Measurements from ENCODE around the gene ZNF678. TPM values are rescaled to one million over a fixed set of nuclear protein-coding genes. Genes with fewer than 3 reads are reported as not detected.
"Not testable (repeated sequence)": the region's sequence is repeated elsewhere in the genome, so short reads cannot be mapped to it uniquely, and the experiment has no call there.

ZNF678 gene
- total and polyA plus RNA-seq, 2 donors (not counting 1 experiment from before 2014, with no cell fraction given) = 5.5 to 16.0 TPM

DNA sequence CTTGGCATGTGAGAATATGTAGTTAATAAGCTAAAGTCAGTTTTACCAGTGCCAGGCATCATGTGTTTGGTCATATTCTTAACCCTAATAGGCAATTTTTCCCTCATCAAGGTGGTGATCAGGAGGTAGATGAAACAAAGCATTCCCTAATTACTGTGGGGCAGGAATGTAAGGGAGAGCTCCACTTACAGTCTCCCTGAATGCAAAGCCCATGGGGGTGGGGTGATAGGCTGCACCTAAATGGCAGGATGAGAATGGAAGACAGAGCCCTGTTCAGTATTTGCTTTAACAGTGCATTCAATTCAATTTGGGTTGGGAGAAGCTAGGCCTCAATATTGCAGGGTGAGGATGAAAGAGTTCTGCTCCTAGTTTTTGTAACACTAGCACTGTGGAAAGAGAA lies 23.4 kb downstream of the ZNF678 start:
- ChIA-PET POLR2A (no interaction called here), CTCF (no interaction called here)
- no peak overlapping the region for H3K9ac ChIP-seq (ENCODE audit: low read length)
- peaks cover 8 to 26% (median 25%) of the 10 kb centered on the region in 3 donors for H3K9me3 ChIP-seq (ENCODE audit: control extremely low read depth in 1 of 3, control insufficient read depth in 2 of 3, insufficient read depth in 1 of 3, low read length in 2 of 3)
- no peaks in the 10 kb centered on the region for H3K27me3 Mint-ChIP-seq
- intact Hi-C loops (cut with micrococcal nuclease) = no loop called here
- H2AFZ ChIP-seq (ENCODE audit: insufficient read depth, low read depth, low read length, poor library complexity, severe bottlenecking) = no peak overlapping the region
- TF ChIP-seq CTCF (IDR thresholded peaks at IDR 0.05) = no peak
- no peak for TF ChIP-seq EZH2 (IDR thresholded peaks at IDR 0.05; ENCODE audit: borderline replicate concordance, insufficient read depth, low read depth, low read length, poor library complexity, severe bottlenecking)
- H3K9me3 Mint-ChIP-seq (ENCODE audit: insufficient read depth) = peaks cover 34% of the 10 kb centered on the region
- H3K4me2 ChIP-seq (replicated peaks; ENCODE audit: low read depth, low read length, poor library complexity, severe bottlenecking) = no peak overlapping the region
- H3K4me1 ChIP-seq (ENCODE audit: control insufficient read depth in 2 of 2, insufficient read depth in 2 of 2, low read length in 2 of 2) = no peaks in the 10 kb centered on the region
- no peak overlapping the region for H3K4me3 Mint-ChIP-seq
- peaks cover 54% of the 10 kb centered on the region for H3K79me2 ChIP-seq (ENCODE audit: control insufficient read depth, insufficient read depth, low read length)
- no peak overlapping the region for H3K4me3 ChIP-seq (ENCODE audit: control extremely low read depth in 1 of 5, extremely low read depth in 1 of 5, insufficient read depth in 1 of 5, low read depth in 2 of 5, low read length in 4 of 5)
- DNase-seq (no peak), ATAC-seq (ENCODE audit: low read depth) (no peak)
- no peaks in the 10 kb centered on the region for H4K20me1 ChIP-seq (ENCODE audit: control insufficient read depth, insufficient read depth, low read length, poor library complexity, severe bottlenecking)
- H3K27ac ChIP-seq (ENCODE audit: low read length in 2 of 2) = no peak overlapping the region
- no peaks in the 10 kb centered on the region for H3K27me3 ChIP-seq (replicated peaks in 1 of 4; ENCODE audit: control extremely low read depth in 1 of 4, control insufficient read depth in 3 of 4, insufficient read depth in 4 of 4, low read length in 3 of 4)
- no peaks in the 10 kb centered on the region for H3K4me1 Mint-ChIP-seq
- no peak overlapping the region for H3K27ac Mint-ChIP-seq
- H3K36me3 ChIP-seq (replicated peaks in 1 of 2; ENCODE audit: control extremely low read depth in 1 of 2, control insufficient read depth in 1 of 2, extremely low read depth in 1 of 2, insufficient read depth in 2 of 2, low read length in 1 of 2) = peaks cover 4 to 8% of the 10 kb centered on the region in 2 experiments

DNA sequence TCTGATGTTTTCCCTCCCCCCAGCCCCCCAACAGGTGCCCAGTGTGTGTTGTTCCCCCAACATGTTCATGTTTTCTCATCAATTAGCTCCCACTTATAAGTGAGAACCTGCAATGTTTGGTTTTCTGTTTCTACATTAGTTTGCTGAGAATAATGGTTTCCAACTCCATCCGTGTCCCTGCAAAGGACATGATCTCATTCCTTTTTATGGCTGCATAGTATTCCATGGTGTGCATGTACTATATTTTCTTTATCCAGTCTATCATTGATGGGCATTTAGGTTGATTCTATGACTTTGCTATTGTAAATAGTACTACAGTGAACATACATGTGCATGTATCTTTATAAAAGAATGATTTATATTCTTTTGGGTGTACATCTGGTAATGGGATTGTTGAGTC lies 24.6 kb downstream of the ZNF678 start:
- Histone ChIP-seq H3K9ac (ENCODE audit: low read length) (no peak overlapping the region), H3K27ac (ENCODE audit: low read length in 2 of 2) (no peak overlapping the region), H3K9me3 (ENCODE audit: control extremely low read depth in 1 of 3, control insufficient read depth in 2 of 3, insufficient read depth in 1 of 3, low read length in 2 of 3) (peaks cover 8 to 36% (median 25%) of the 10 kb centered on the region in 3 donors), H2AFZ (ENCODE audit: insufficient read depth, low read depth, low read length, poor library complexity, severe bottlenecking) (no peak overlapping the region), H3K27me3 (replicated peaks in 1 of 4; ENCODE audit: control extremely low read depth in 1 of 4, control insufficient read depth in 3 of 4, insufficient read depth in 4 of 4, low read length in 3 of 4) (no peaks in the 10 kb centered on the region), H3K4me1 (ENCODE audit: control insufficient read depth in 2 of 2, insufficient read depth in 2 of 2, low read length in 2 of 2) (no peaks in the 10 kb centered on the region), H3K79me2 (ENCODE audit: control insufficient read depth, insufficient read depth, low read length) (peaks cover 53% of the 10 kb centered on the region), H3K36me3 (replicated peaks in 1 of 2; ENCODE audit: control extremely low read depth in 1 of 2, control insufficient read depth in 1 of 2, extremely low read depth in 1 of 2, insufficient read depth in 2 of 2, low read length in 1 of 2) (peaks cover 6 to 10% of the 10 kb centered on the region in 2 experiments), H4K20me1 (ENCODE audit: control insufficient read depth, insufficient read depth, low read length, poor library complexity, severe bottlenecking) (no peaks in the 10 kb centered on the region), H3K4me3 (ENCODE audit: control extremely low read depth in 1 of 5, extremely low read depth in 1 of 5, insufficient read depth in 1 of 5, low read depth in 2 of 5, low read length in 4 of 5) (no peak overlapping the region), H3K4me2 (replicated peaks; ENCODE audit: low read depth, low read length, poor library complexity, severe bottlenecking) (no peak overlapping the region)
- TF ChIP-seq EZH2 (IDR thresholded peaks at IDR 0.05; ENCODE audit: borderline replicate concordance, insufficient read depth, low read depth, low read length, poor library complexity, severe bottlenecking) = no peak
- no peak for TF ChIP-seq CTCF (IDR thresholded peaks at IDR 0.05)
- ATAC-seq (ENCODE audit: low read depth) (no peak), DNase-seq (no peak)
- Mint-ChIP-seq H3K9me3 (ENCODE audit: insufficient read depth) (peaks cover 34% of the 10 kb centered on the region), H3K27me3 (no peaks in the 10 kb centered on the region), H3K4me1 (no peaks in the 10 kb centered on the region), H3K27ac (no peak overlapping the region), H3K4me3 (no peak overlapping the region)
- no CpG with 5 or more reads among the region's 1 CpG for WGBS (ENCODE audit: insufficient coverage)
- intact Hi-C loops (cut with micrococcal nuclease) = no loop called here
- POLR2A ChIA-PET = no interaction called here
- CTCF ChIA-PET = no interaction called here

- H4K20me1 ChIP-seq (ENCODE audit: control insufficient read depth, insufficient read depth, low read length, poor library complexity, severe bottlenecking); H3K4me1 Mint-ChIP-seq; H3K9ac ChIP-seq (ENCODE audit: low read length); ATAC-seq (ENCODE audit: low read depth); POLR2A ChIA-PET; CTCF ChIA-PET; H3K36me3 ChIP-seq (replicated peaks in 1 of 2; ENCODE audit: control extremely low read depth in 1 of 2, control insufficient read depth in 1 of 2, extremely low read depth in 1 of 2, insufficient read depth in 2 of 2, low read length in 1 of 2); H3K4me2 ChIP-seq (replicated peaks; ENCODE audit: low read depth, low read length, poor library complexity, severe bottlenecking); H3K27ac ChIP-seq (ENCODE audit: low read length in 2 of 2); DNase-seq; H3K4me3 ChIP-seq (ENCODE audit: control extremely low read depth in 1 of 5, extremely low read depth in 1 of 5, insufficient read depth in 1 of 5, low read depth in 2 of 5, low read length in 4 of 5); intact Hi-C loops (cut with micrococcal nuclease); H3K27ac Mint-ChIP-seq; H3K4me3 Mint-ChIP-seq; H3K4me1 ChIP-seq (ENCODE audit: control insufficient read depth in 2 of 2, insufficient read depth in 2 of 2, low read length in 2 of 2); H3K27me3 Mint-ChIP-seq; H2AFZ ChIP-seq (ENCODE audit: insufficient read depth, low read depth, low read length, poor library complexity, severe bottlenecking); H3K27me3 ChIP-seq (replicated peaks in 1 of 4; ENCODE audit: control extremely low read depth in 1 of 4, control insufficient read depth in 3 of 4, insufficient read depth in 4 of 4, low read length in 3 of 4): not testable (repeated sequence)
- WGBS (ENCODE audit: insufficient coverage) = no CpG with 5 or more reads among the region's 1 CpG
- H3K79me2 ChIP-seq (ENCODE audit: control insufficient read depth, insufficient read depth, low read length) = peaks cover 50% of the 10 kb centered on the region
- H3K9me3 Mint-ChIP-seq (ENCODE audit: insufficient read depth) = peaks cover 36% of the 10 kb centered on the region
- peaks cover 6 to 37% (median 25%) of the 10 kb centered on the region in 3 donors for H3K9me3 ChIP-seq (ENCODE audit: control extremely low read depth in 1 of 3, control insufficient read depth in 2 of 3, insufficient read depth in 1 of 3, low read length in 2 of 3)
These were observed 25.4 kb downstream of the ZNF678 start for GRCh38 chr1:227588769-227589168.

Data from B cell (primary cell).